Measurements from ENCODE around the gene KRT28.

KRT28 gene

DNA sequence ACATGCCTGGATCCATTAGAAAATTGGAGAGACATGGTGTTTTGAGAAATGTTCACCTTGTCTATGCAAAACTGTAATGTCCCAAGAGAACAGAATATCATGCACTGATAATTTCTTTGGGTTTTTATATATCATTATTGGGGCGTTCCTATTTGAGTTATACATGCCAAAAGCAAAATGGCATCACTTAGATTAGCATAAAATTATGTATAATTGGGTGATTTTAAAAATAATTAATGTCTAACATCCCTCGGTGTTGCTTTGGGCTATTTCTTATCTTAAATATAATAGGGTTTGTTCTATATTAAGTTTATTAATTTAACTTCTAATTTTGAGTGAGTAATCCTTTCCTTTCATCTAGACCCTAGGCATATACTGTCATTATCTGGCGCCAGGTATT, at the start of gene KRT28:
TSS of gene KRT28 (minus strand) at position 101 of the 400 bp plus-strand sequence. CDS start at position 35, 66 bp downstream.
- no peak for DNase-seq (ENCODE audit: low read depth)

DNA sequence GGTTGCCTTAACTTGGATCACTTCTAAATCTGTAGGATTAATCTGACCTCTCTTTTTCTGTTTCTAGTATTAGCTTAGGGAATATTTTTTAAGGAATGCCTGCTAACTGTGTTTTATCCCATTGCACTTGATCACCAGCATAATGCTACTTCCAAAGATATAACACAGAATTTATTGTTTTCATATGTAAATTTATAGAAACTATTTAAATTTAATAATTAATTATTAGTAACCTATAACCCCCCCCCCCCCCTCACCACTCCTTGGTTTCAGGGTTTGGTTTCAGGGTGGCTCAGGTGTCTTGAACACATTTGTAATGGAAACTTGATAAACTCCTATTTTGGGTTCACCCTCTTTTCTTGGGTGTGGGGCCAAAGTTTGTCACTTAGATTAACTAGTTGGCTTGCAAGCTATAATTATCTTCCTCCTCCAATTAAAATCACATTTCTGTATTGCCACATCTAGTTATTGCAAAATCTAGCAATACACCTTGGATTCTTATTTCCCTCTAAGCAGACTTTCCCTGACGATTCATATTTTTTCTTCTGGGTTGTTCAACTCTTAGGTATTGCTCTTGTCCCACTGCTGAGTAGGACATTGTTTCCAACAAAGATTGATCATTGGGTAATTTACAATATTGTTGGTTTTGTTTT, 49.0 kb upstream of the KRT28 start:
- DNase-seq (ENCODE audit: low read depth), result no peak

DNA sequence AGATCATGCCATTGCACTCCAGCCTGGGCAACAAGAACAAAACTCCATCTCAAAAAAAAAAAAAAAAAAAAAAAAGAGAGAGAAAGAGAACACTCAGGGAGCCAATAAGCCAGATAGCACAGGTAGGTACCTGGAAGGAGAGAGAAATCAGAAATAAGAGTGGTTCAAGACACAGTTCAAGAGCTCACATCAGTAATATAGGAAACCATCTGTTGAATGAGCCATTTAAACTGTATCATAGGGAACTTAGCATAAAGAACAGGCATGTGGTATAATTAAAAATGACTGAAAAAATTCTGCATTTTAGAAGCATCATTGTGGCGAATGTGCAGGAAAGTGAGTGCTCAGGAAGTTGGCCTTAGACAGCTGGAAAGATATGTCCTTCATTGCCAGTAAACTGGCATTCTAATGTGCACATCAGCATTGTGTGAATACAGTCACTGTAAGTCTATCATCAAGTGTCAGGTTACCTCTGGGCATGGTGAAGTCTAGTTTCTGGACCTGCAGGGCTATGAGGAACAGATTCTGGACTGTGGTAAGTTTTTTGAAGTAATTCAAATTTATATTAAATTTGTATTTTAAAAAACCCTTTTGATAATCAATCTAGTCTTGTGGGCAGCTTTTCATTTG, 46.9 kb upstream of the KRT28 start:
- DNase-seq (ENCODE audit: low read depth), result no peak

DNA sequence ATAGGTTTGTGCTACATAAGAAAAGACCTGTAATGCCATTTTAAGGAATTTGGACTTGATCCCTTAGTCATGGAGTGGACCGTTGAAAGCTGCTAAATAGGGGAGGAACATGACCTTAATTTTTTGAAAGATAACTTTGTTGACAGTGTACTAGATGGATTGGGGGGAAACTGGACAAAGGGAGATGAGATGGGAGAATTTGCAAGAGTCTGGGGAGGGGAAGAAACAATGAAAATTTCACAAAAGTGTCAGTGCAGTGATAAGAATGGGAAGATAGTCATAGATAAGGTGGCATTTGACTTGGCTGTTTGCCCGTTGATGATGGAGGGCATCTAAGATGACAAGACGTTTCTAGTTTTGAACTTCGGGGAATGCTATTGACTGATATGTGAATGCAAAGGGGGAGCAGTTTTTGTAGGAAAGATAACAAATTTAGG, 44.9 kb upstream of the KRT28 start:
- no peak for DNase-seq (ENCODE audit: low read depth)

DNA sequence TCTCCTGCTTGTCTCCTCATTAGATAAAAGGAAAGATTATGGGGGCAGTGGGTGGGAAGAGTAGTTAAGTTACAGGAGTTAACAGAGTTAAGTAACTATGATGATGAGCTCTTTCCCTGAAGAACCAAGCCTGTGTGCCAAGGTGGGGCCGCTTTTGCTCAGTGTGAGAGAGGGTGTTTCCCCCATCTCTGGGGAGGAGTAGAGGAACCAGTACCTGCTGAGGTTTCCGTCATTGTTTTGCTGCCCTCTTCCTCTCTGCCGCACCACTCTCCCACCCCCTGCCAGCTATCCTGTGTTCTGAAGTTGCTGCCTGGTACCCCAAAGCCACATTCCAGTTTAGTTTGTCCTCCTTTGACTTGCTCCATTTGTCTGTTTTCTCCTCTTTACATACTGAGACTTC, 43.5 kb upstream of the KRT28 start:
- no peak for DNase-seq (ENCODE audit: low read depth)

DNA sequence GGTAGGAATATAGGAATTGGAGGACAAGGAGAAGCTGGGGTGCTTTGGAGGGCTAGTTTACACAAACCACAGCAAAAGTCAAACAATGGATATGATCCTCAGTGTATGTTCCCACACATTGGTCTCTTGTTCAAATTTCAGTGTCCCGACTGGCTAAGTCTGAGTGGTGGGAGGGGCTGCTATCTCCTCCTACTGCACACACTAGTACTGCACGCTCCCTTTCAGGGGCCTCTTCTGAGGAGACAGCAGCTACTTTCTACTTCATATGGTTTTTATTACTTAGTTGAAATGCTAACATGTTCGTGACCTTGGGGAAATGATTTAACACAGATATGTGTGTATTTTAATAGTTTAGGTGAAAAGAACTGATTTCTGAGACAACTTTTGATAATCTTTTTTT, 41.5 kb upstream of the KRT28 start:
- DNase-seq (ENCODE audit: low read depth), result no peak

- DNase-seq (ENCODE audit: low read depth), result no peak
These were observed 39.4 kb upstream of the KRT28 start for GRCh38 chr17:40839194-40839593.

GRCh38 chr17:40836020-40836419, 36.3 kb upstream of the KRT28 start:
- DNase-seq (ENCODE audit: low read depth), result no peak

DNA sequence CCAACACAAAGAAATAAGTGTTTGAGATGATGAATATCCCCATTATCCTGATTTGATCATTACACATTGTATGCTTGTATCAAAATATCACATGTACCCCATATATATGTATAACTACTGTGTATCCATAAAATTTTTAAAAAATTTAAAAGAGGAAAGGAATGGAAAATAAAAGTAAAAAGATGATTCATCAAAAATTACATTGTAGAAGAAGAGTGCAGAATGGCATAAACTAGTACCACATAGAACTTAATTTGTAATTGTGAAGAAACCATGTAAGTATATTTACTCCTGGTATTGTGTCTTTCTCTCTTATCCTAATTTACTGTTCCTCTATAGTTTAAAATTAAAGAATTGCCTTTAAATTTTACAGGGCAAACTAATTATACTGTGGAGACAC, 34.1 kb upstream of the KRT28 start:
- no peak for DNase-seq (ENCODE audit: low read depth)

- no peak for DNase-seq (ENCODE audit: low read depth)
These were observed 33.1 kb upstream of the KRT28 start for GRCh38 chr17:40832840-40833239.

DNA sequence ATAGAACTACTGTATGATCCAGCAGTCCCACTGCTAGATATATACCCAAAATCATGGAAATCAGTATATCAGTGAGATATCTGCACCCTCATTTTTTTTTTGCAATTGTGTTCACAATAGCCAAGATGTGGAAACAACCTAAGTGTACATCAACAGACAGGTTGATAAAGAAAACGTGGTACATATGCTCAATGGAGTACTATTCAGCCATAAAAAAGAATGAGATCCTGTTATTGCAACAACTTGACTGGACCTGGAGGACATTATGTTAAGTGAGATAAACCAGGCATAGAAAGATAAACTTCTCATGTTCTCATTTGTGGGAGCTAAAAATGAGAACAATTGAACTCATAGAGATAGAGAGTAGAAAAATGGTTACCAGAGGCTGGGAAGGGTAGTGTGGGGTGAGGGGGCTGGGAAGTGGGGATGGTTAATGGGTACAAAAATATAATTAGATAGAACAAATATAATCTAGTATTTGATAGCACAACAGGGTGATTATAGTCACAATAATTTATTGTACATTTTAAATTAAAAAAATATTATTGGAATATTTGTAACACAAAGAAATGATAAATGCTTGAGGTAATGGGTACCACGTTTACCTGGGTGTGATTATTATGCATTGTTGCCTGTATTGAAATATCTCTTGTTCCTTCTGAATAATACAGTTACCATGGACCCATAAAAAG, 30.5 kb upstream of the KRT28 start:
- DNase-seq (ENCODE audit: low read depth), result no peak

GRCh38 chr17:40828454-40829044, 28.8 kb upstream of the KRT28 start:
- DNase-seq (ENCODE audit: low read depth), result no peak

GRCh38 chr17:40827746-40828453, 28.1 kb upstream of the KRT28 start:
- no peak for DNase-seq (ENCODE audit: low read depth)

DNA sequence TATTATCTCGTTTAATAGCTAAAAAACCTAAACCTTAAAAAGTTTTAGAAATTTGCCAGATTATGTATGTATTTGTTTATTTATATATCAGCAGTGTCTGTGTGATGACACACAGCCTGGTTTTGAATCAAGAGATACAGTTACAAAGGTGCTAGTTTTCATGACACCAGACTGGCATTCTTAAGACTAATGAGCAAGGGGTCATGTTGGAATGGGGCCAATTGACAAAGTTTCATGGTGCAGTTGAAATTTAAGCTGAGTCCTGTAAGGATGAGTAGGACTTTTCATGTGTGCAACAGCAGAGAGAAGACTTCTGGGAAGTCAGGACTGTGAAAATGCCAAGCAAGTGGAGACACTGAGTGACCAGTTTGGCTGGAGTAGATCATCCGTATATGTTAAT, 25.8 kb upstream of the KRT28 start:
- no peak for DNase-seq (ENCODE audit: low read depth)

DNA sequence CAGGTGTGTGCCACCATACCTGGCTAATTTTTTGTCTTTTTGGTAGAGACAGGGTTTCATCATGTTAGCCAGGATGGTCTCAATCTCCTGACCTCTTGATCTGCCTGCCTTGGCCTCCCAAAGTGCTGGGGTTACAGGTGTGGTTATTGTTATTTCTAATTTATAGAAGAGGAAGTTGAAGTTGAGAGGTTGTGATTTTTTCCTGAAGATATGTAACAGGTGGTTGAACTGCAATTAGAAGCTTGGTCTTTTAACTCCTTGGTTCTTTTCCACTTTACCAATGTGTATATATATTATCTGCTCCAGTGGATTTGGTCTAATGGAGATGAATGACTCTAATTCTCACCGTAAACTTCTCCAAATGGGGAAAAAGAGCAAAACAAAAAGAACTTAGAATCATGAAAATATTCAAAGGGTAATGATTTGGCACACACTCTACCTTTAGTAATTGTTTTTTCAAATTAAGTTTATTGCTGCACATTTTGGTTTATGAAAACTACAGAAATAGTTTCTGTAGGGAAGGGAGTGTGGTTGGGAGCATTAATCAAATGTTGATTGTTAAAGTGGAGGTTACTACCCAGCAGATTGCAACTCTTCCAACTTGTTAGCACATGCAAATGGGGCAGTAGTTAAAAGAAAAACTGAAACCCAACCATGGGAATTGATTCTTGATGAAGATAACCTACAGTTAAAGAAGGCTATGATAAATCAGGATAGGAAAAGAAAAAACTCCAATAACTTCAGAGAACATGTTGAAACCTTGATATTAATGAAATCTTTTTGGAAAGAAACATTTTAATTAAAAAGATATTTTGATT, 24.5 kb upstream of the KRT28 start:
- no peak for DNase-seq (ENCODE audit: low read depth)

DNA sequence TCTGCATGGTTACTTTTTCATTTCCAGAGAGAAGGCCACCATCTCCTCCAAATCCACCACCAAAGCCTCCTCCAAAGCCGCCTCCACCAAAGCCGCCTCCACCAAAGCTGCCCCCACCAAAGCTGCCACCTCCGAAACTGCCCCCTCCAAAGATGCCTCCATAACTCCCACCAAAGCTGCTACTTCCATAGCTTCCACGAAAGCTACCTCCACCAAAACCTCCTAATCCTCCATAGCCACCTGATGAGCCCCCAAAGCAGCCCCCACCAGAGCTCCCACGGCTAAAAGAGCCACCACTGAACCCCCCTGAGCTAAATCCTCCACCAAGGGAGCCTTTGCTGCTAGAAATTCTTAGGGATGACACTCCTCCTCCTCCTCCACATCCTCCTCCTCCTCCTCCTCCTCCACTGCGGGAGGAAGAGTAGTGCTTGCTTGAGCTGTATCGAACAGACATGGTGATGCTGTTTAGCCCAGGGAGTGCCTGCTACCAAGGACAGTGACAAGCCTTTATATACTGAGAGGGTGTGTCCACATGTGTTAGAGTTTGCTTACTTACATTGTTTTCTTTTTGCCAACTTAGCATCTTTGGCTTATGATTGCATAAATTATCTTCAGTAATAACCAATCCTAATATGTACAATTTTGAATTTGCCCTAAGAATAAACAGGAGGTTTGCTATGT, 22.5 kb upstream of the KRT28 start, which contains the start of gene KRT10:
TSS of gene KRT10 (minus strand) at position 483 of the 681 bp plus-strand sequence. CDS start at position 454, 29 bp downstream.
- DNase-seq (ENCODE audit: low read depth), result no peak

GRCh38 chr17:40821536-40821935, 21.8 kb upstream of the KRT28 start:
- DNase-seq (ENCODE audit: low read depth), result no peak

DNA sequence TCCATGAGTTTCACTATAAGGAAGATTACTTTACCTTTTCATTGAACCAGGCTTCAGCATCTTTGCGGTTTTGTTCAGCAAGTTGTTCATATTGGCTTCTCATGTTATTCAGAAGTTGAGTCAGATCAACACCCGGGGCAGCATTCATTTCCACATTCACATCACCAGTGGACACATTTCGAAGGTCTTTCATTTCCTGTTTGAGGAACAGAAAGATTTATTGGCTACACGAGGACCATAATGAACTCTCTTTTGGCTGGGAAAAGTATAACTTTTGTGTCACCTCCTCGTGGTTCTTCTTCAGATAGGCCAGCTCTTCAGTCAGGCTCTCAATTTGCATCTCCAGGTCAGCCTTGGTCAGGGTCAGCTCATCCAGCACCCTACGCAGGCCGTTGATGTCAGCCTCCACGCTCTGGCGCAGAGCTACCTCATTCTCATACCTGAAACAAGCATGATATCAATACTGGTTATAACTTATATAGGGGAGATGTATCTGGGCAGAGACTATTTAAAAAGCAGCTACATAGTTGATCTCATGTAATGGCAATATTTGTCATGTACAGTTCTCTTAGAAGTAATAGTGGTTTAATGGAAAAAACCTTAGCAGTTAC, 20.6 kb upstream of the KRT28 start:
- DNase-seq (ENCODE audit: low read depth), result no peak

DNA sequence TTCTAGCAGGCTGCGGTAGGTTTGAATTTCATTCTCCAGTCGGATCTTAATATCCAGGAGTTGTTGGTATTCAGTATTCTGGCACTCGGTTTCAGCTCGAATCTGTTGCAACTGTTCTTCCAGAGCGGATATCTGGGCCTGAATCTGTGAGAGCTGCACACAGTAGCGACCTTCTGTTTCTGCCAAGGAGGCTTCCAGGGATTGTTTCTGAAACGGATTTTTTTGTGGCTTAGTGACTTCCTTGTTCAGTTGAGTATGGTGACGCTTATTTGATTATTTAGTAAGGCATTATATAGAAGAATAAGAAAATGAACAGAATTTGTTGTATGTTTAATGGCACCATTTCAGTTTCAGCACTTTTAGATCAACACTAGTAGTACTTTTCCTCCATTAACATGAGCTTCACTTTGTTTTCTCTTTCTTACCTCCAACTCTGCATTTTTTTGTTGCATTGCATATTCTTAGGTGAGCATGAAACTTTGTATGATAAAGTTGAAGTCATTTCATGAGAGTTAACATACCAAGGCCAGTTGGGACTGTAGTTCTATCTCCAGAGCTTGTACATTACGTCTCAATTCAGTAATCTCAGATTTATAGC, 19.9 kb upstream of the KRT28 start:
- DNase-seq (ENCODE audit: low read depth), result no peak
